SK-N-SH treated with all-trans-retinoic acid at 6 μM for 48 hours (cell line): Measurements from ENCODE around the gene CPLX4.

ENCODE experiments used
- ARNTL ChIP-seq: fragments of 450-650 bp; formaldehyde crosslinking; IDR thresholded peaks from 2 replicates; pipeline ENCODE4 v1.5.0; 2020; ENCODE audit warnings: low read depth, mild to moderate bottlenecking, moderate library complexity, borderline replicate concordance
- OSR1 ChIP-seq: fragments of 250-450 bp; sonication (Bioruptor Pico); IDR thresholded peaks from 2 replicates; pipeline ENCODE4 v1.8.0; 2022; ENCODE audit warnings: moderate library complexity, mild to moderate bottlenecking, inconsistent platforms
- SNAI2 ChIP-seq: fragments of 250-450 bp; sonication (Bioruptor Pico); IDR thresholded peaks from 2 replicates; pipeline ENCODE4 v1.5.0; 2020; ENCODE audit warnings: mild to moderate bottlenecking, moderate library complexity
- ZFP3 ChIP-seq: fragments of 250-450 bp; sonication (Bioruptor Pico); IDR thresholded peaks from 2 replicates; pipeline ENCODE4 v1.5.0; 2020; ENCODE audit warnings: mild to moderate bottlenecking, moderate library complexity
- ZFP30 ChIP-seq: fragments of 450-650 bp; formaldehyde crosslinking; IDR thresholded peaks from 2 replicates; pipeline ENCODE4 v1.5.0; 2022; ENCODE audit warnings: mild to moderate bottlenecking, moderate library complexity
- ZNF8 ChIP-seq: fragments of 450-650 bp; formaldehyde crosslinking; IDR thresholded peaks from 2 replicates; pipeline ENCODE4 v1.5.0; 2020; ENCODE audit warnings: mild to moderate bottlenecking, moderate library complexity
- TF ChIP-seq, protein P1 (sequence below): fragments of 250-450 bp; sonication (Bioruptor Pico); IDR thresholded peaks from 2 replicates; pipeline ENCODE4 v1.8.0; 2020; ENCODE audit warnings: mild to moderate bottlenecking, moderate library complexity, borderline replicate concordance
- TF ChIP-seq, protein P2 (sequence below): fragments of 250-450 bp; sonication (Bioruptor Pico); IDR thresholded peaks from 2 replicates; pipeline ENCODE4 v1.5.0; 2020; ENCODE audit warnings: mild to moderate bottlenecking, moderate library complexity

DNA sequence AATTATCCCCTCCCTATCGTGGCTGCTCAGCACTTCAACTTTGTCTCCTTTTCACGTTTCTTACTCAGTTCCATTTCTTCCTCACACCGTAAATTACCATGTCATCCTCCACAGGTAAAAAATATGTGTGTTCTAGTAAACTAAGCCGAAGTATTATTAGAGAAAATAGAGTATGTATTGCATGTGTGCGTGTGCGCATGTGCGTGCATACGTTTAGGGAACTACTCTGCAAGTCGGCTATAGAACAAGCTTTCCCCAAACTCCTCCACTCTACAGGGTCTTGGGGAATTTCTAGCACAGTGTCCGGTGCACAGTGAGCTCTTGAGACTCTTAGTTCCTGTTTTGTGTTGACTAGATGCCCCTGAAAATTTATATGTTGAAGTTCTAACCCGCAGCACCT lies 36.1 kb downstream of the CPLX4 start:
- TF ChIP-seq, protein P1, sequence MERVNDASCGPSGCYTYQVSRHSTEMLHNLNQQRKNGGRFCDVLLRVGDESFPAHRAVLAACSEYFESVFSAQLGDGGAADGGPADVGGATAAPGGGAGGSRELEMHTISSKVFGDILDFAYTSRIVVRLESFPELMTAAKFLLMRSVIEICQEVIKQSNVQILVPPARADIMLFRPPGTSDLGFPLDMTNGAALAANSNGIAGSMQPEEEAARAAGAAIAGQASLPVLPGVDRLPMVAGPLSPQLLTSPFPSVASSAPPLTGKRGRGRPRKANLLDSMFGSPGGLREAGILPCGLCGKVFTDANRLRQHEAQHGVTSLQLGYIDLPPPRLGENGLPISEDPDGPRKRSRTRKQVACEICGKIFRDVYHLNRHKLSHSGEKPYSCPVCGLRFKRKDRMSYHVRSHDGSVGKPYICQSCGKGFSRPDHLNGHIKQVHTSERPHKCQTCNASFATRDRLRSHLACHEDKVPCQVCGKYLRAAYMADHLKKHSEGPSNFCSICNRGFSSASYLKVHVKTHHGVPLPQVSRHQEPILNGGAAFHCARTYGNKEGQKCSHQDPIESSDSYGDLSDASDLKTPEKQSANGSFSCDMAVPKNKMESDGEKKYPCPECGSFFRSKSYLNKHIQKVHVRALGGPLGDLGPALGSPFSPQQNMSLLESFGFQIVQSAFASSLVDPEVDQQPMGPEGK (CRISPR knock-in tag) = no peak
- TF ChIP-seq ARNTL (no peak), ZFP3 (CRISPR knock-in tag) (no peak), ZNF8 (CRISPR knock-in tag) (no peak), SNAI2 (CRISPR knock-in tag) (no peak), OSR1 (CRISPR knock-in tag) (no peak), ZFP30 (CRISPR knock-in tag) (no peak)
- TF ChIP-seq, protein P2, sequence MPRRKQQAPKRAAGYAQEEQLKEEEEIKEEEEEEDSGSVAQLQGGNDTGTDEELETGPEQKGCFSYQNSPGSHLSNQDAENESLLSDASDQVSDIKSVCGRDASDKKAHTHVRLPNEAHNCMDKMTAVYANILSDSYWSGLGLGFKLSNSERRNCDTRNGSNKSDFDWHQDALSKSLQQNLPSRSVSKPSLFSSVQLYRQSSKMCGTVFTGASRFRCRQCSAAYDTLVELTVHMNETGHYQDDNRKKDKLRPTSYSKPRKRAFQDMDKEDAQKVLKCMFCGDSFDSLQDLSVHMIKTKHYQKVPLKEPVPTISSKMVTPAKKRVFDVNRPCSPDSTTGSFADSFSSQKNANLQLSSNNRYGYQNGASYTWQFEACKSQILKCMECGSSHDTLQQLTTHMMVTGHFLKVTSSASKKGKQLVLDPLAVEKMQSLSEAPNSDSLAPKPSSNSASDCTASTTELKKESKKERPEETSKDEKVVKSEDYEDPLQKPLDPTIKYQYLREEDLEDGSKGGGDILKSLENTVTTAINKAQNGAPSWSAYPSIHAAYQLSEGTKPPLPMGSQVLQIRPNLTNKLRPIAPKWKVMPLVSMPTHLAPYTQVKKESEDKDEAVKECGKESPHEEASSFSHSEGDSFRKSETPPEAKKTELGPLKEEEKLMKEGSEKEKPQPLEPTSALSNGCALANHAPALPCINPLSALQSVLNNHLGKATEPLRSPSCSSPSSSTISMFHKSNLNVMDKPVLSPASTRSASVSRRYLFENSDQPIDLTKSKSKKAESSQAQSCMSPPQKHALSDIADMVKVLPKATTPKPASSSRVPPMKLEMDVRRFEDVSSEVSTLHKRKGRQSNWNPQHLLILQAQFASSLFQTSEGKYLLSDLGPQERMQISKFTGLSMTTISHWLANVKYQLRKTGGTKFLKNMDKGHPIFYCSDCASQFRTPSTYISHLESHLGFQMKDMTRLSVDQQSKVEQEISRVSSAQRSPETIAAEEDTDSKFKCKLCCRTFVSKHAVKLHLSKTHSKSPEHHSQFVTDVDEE (CRISPR knock-in tag) = no peak
